NCI-H345 treated with DMSO at 0.1 percent for 48 hours (cell line): Measurements from ENCODE around the gene KIF5A.

ENCODE experiments used
- DNase-seq: peaks from one replicate; lab custom pipeline; 2025; ENCODE audit not compliant: unreplicated experiment; lab: John Stamatoyannopoulos, UW

KIF5A gene

DNA sequence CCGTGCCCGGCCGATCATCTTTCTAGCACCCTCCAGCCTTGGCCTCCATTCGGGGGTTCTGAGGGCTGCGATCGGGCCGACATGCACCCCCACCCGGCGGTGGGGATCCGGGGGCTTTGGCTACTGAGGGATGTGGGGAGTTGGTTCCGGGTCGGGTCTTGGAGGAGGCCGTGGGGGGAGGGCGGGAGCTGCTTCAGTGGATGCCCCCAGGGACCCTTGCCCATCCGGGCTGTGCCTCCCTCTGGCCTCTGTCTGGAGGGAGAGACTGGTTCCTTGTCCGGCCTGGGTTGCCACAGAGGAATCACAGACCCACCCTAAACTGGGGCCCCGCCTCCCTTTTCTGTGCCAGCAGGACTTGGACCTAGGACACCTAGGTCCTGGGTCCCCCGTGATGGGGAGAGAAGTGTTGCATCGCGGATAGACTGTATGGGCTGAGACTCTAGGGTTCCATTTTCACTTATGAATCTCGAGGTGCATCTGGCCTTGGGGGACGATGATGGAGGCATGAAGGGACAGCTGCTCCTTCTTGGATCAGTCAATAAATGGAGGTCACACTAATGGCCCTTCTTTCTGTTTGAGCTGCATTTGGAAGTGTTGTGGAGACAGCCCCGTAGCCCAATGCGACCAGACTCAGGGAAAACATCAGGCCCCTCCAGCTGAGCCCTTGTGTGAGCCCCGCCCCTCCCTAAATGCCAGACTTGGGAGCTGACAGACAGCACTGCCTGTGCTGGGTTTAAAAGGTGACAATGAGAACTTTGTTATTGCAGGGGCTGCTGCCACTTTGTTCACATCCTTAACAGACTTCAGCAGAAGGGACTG lies 55.4 kb downstream of the KIF5A start:
- DNase-seq = no peak

GRCh38 chr12:57605811-57606311 lies 56.0 kb downstream of the KIF5A start:
- DNase-seq = no peak

GRCh38 chr12:57606399-57606798 lies 56.6 kb downstream of the KIF5A start:
- no peak for DNase-seq

- DNase-seq = no peak
Observed at GRCh38 chr12:57606821-57607220, 57.0 kb downstream of the KIF5A start.

DNA sequence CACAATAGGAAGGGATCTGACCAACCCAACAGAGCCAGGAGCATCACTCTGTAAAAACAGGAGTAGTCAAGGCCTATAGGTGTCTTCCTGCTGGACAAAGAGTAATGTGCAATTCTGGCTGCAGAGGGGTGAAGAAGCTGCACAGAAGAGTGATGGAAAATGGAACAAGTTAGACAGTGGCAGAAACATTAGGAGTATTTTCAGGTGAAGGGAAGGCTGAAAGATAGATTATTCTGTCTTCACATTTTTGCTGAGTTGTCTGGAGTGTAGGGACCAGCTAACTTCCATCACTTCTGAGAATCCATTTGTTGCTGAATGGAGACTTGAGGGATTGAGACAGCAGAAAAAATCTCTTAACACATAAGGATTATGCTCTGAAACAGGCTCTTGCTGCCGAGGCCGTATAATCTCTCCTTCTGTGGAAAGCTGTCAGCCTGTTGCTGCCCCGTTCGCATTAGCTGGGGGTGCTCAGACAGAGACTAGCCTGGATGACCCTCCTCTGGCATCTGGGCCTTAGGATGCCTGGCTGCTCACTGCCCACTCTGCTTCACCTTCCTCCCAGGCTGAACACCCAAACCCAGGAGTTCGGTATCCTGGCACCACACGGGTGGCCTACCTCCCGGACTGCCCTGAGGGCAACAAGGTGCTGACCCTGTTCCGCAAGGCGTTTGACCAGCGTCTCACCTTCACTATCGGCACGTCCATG lies 58.3 kb downstream of the KIF5A start:
- no peak for DNase-seq

DNA sequence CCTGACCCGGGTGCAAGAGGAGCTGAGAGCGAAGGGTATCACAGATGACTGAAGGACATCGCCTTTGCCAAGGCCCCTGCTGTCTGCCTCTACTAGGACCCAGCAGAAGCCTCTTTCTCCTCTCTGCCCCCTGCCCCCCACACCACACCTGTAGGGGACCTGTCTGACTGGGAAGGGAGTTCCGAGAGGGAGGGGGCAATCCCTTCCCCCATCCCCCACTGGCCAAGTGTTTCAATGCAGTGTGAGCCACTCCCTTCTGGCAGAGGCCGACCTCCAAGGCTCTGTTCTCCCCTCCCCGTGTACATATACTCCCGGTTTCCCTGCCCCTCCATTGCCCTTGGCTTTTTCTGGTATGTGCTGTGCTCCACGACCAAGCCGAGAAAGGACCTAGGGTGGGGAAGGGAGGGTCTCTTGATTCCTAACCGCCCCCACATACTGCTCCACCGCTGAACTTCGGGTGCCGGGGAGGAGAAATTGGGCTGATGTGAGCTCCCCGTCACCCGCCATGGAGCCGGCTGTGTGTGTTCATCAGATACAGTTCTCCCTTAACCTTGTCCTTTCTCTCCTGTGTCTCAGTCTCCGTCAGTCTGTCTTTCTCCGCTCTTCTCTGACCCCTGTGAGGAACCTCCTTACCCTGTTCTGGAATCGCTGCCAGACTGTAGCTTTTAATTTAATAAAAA lies 59.4 kb downstream of the KIF5A start:
- DNase-seq = no peak

GRCh38 chr12:57609781-57610553 lies 60.1 kb downstream of the KIF5A start:
- DNase-seq = no peak

DNA sequence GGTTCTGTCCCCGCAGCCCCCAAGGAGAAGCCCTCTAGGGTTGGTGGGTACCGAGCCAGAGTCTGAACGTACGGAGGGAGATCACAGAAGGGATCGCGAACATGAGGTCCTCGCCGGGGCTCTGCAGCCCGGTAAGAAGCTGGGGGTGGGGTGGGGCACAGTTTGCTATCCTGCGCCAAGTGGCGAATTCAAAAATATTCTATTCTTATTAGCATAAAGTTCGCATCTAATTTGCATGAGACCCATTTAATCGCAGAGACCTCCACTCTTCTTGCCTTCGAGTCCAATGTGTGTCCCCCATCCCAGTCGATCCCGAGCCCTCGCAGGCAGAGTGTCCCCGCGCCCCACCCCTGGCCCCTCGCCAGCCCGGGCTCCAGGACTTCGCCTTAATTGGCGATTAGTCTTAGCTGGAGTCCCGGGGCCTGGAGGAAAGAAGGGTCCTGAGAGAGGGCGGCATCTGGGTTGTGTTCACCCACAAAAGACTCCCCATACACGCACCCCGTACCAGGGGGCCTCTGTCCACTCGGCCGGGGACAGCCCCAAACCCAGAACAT lies 60.8 kb downstream of the KIF5A start:
- no peak for DNase-seq

DNA sequence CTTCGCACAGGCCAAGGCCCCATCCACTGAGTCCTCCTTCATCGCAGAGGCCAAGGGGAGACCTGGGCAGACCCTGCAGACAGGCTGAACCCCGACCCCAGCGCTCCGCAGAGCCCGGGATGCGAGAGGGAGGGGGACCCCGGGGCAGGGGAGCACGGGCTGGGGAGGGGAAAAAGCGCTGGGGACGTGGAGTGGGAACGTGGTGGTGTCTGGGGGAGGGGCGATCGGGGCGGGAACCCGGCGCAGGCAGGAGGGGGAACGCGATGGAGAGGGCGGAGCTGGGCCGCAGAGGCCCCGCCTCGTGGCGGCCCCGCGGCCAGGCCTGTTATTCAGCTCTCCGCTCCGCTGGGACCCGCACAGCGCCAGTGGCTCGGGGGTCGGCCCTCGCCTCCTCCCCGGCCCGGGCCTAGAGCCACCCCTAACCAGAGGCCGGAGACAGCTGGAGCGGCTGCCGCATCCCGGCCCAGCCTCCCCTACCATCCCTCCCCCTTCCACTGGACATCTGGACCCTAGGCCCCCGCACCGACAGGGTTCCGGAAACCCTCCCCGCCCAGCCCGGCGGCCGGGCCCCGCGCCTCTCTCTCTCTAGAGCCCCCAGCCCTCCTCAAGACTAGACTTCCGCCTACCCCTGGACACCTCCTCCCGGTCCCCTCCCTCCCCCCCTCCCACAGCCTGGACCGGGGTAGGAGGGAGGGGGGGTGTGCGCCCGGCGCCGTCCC lies 61.4 kb downstream of the KIF5A start, which contains the start of gene ARHGEF25:
ARHGEF25 (plus strand) TSS at position 328 of the 719 bp plus-strand sequence. CDS start 460 bp downstream, outside the sequence.
- peak; percentile 34 for DNase-seq

DNA sequence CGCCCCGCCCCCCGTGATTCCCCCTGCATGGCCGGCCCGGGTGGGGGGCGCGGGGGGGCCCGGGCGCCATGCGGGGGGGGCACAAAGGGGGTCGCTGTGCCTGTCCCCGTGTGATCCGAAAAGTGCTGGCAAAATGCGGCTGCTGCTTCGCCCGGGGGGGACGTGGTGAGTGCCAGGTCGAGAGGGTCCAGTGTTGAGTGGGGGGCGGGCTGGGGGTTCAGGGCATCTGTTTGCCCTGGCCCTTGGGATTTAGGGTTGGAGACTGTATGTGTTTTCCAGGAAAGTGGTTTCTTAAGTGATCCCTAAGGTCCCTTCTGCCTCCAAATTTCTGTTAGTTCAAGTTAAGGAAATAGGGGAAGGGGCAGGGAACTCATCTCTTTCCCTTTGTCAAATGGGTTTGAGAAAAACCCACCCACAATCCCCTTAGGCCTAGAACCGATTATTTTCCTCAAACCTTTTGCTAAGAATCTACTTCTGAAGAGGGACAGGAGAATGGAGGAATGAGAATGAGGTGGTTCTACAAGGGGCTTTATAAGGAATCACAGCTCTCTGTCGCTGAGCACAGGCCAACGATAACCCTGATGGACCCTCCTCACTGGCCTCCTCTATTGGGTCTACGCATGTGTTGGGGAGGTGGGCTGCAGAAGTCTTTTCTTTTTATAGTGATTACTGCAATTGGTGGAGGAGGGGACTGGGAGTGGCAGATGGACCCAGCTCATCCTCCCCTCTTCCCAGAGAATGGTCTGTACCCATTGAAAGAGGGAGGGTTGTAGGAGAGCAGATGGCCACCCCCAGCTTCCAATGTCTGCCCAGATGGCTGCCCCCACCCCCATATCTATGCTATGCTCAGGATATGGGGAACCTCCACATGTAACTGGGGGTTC lies 62.2 kb downstream of the KIF5A start:
- DNase-seq = no peak

GRCh38 chr12:57612711-57613426 lies 63.0 kb downstream of the KIF5A start:
- DNase-seq = no peak

DNA sequence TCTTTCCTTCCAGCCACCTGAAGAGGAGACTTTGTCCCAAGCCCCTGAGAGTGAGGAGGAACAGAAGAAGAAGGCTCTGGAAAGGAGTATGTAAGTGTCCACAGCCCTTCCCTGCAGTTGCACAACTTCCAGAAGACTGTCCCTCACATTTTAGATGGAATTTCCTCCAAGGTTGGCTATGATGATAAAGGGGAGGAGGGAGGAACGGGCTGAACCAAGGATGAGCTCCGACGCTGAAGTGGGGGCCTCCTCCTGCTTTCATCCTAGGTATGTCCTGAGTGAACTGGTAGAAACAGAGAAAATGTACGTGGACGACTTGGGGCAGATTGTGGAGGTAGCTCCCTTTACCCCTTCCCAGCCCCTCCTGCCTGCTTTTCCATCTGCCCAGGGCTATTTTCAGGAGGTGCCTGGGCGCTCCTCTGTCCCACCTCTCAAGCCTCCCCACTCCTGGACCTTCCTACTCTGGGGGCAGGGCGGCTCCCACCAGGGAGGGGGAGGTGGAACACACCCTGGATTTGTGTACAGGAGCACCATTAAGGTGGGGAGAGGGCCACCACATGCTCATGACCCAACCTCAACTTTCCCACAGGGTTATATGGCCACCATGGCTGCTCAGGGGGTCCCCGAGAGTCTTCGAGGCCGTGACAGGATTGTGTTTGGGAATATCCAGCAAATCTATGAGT lies 63.7 kb downstream of the KIF5A start:
- DNase-seq = no peak

DNA sequence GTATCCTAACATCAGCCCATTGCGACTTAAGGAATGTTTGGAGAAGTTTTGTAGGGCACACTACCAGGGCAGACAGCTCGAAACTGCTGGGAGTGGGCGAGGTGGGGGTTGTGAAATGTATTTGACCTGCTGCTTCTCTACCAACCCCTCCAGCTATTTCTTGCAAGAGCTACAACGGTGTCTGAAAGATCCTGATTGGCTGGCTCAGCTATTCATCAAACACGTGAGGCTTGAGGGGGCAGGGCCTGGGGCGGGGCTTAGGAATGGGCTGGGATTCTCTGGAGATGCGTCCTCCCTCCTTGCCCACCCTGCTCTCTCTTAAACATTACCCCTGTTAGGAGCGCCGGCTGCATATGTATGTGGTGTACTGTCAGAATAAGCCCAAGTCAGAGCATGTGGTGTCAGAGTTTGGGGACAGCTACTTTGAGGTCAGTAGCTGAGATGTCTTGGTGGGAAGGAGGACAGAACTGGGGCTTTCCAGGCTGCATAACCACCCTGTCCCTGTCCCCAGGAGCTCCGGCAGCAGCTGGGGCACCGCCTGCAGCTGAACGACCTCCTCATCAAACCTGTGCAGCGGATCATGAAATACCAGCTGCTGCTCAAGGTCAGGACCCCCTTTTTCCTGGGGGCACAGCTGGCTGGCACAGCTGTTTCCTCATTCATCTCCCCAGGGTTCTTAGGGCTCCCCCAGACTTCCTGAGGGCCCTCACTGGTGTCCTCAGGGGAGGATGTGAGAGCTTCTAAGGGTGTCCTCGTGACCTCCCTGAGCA lies 64.5 kb downstream of the KIF5A start:
- DNase-seq = no peak

- no peak for DNase-seq
Observed at GRCh38 chr12:57614948-57615500, 65.2 kb downstream of the KIF5A start.

GRCh38 chr12:57615637-57616036 lies 65.8 kb downstream of the KIF5A start:
- no peak for DNase-seq

GRCh38 chr12:57616383-57617101 lies 66.7 kb downstream of the KIF5A start:
- no peak for DNase-seq
